ENCODE results near the gene SDK2.
"Not testable (repeated sequence)": the region's sequence is repeated elsewhere in the genome, so short reads cannot be mapped to it uniquely, and the experiment has no call there.

Gene SDK2

GRCh38 chr17:73474370-73474988, 169.8 kb downstream of the SDK2 start:
- no peak for DNase-seq

GRCh38 chr17:73472715-73473114, 171.5 kb downstream of the SDK2 start:
- not testable (repeated sequence) for DNase-seq

DNA sequence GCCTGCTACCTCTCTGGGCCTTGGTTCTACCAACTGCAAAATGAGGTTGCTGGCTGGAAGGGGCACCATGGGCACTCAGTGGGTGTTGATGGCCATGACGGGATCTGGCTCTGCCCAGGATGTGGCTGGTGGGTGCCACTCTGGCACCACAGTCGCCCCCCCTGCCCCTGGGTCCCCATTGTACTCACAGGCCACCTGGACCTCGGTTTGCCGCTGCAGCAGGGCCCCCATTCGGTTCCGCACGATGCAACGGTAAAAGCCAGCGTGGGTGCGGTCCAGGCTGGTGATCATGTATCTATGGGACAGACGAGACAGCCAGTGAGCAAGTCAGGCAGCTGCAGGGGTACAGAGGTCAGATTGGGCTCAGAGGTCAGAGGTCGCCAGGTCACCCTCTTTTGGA, 172.3 kb downstream of the SDK2 start:
- DNase-seq, result no peak

- no peak for DNase-seq
Measured at GRCh38 chr17:73470316-73470826, 173.9 kb downstream of the SDK2 start.

GRCh38 chr17:73469311-73469710, 174.9 kb downstream of the SDK2 start:
- no peak for DNase-seq

DNA sequence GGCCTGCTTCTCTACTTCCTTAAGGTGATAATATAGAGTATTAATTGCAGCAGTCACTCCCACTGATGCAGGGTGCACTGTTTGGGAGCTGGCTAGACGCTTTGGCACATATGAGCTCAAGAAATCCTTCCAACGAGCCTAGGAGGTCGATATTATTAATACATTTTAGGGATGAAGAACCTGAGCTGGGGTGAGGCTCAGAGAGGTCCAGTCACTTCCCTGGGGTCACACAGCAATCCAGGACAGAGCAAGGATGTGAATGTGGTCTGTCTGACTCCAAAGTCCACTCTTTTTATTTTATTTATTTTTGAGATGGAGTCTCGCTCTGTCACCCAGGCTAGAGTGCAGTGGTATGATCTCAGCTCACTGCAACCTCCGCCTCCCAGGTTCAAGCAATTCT, 176.0 kb downstream of the SDK2 start:
- no peak for DNase-seq

GRCh38 chr17:73467651-73468050, 176.6 kb downstream of the SDK2 start:
- no peak for DNase-seq

DNA sequence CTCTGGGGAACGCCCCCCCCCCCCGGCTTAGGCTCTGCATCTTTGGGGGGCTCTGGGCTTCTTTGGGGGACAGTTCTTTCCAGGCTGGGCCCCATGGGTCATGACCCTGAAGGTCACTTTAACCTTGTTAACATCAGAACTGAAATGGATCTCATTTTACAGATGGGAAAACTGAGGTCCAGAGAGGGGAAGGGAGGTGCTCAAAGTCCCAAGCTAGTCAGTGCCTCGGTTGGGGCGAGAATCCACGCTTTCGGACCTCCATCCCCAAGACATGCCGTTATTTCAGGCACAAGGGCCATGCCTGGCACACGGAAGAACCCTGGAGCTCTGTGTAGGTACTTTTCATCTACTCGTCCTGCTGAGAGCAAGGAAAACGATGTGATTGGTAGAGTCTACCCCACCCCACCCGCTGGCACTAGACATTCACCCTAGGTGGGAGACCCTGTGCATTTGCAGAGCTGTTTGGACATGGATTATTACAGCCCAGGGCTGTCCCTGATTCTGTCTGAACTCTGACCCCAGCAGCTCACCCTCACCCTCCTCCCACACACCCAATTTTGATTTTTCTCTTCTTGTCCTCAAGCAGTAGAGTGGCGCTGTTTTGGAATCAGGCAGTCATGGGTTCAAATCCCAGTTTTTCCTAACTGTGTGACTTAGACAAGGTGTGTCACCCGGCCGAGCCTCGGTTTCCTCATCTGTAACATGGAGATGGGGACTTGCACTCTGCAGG, 177.4 kb downstream of the SDK2 start:
- no peak for DNase-seq

- no peak for DNase-seq
Measured at GRCh38 chr17:73465953-73466230, 178.4 kb downstream of the SDK2 start.

GRCh38 chr17:73465130-73465952, 178.9 kb downstream of the SDK2 start:
- DNase-seq, result no peak

GRCh38 chr17:73464447-73464846, 179.8 kb downstream of the SDK2 start:
- no peak for DNase-seq

- DNase-seq, result no peak
Measured at GRCh38 chr17:73463821-73464220, 180.4 kb downstream of the SDK2 start.

DNA sequence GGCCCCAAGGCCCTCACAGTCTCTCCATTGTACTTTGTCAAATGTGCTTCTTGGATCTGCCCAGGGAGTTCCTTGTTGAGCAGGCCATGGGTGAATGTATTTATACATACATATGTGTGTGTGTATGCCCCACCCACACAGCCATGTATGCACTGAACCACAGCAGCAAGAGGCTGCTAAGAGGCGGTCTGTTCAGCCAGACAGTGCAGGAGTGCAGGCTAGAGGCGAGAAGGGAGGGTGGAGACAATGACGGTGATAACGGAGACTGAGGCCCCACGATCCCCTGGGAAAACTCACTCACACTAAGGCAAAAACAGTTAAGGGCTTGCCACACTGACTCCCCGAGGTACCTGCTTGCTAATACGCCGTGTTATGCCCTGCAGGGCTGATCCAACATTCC, 181.4 kb downstream of the SDK2 start:
- DNase-seq, result no peak

DNA sequence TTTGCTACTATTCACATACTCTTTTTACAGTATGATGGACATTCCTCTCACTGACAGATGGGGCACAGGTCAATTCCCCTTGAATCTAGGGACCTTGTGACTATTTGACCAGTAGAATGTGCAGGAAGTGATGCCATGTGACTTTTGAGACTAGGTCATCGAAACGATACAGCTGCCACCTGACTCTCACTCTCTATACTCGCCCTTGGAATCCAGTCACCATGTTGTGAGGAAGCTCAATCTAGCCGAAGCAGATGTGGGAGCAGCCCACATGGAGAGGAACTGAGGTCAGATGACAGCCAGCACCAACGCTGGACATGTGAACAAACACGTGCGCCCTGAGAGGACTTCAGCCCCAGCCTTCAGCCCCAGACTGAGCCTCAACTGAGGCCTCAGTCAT, 184.3 kb downstream of the SDK2 start:
- DNase-seq, result no peak

GRCh38 chr17:73455767-73456166, 188.5 kb downstream of the SDK2 start:
- DNase-seq, result no peak

- no peak for DNase-seq
Measured at GRCh38 chr17:73455050-73455687, 189.1 kb downstream of the SDK2 start.

DNA sequence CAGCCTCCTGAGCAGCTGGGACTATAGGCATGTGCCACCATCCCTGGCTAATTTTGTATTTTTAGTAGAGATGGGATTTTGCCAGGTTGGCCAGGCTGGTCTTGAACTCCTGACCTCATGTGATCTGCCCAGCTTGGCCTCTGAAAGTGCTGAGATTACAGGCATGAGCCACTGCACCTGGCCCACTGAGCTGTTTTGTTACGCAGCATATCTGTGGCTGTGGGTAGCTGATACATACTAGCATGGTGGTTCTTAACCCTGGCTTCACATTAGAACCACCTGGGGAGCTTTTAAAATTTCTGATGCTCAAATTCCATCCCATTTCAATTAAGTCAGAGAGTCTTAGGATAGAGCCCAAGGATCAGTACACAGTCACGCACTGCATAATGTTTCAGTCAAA, 190.8 kb downstream of the SDK2 start:
- not testable (repeated sequence) for DNase-seq

- no peak for DNase-seq
Measured at GRCh38 chr17:73453090-73453489, 191.2 kb downstream of the SDK2 start.

GRCh38 chr17:73452009-73452408, 192.2 kb downstream of the SDK2 start:
- no peak for DNase-seq

GRCh38 chr17:73447319-73447718, 196.9 kb downstream of the SDK2 start:
- no peak for DNase-seq

DNA sequence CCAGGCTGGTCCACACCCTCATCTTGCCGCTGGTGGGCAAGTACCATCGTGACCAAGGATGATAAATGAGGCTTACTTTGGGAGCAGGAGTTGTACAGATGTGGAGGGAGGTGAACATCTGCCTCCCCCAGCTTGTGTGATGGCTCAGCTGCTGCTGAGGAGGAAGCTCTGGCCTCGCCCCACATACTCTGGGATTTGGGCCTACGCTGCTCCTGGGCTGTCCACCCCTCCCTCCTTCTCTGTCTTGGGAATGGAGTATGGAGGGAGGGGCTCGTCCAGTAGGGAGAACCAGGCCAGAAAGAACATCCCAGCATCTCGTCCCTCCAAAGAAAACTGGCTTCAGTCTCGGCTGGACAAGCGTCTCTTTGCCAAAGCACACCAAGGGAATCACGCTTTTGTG, 197.6 kb downstream of the SDK2 start:
- no peak for DNase-seq

- no peak for DNase-seq
Measured at GRCh38 chr17:73445466-73445865, 198.8 kb downstream of the SDK2 start.

GRCh38 chr17:73444021-73444420, 200.2 kb downstream of the SDK2 start:
- DNase-seq, result no peak

DNA sequence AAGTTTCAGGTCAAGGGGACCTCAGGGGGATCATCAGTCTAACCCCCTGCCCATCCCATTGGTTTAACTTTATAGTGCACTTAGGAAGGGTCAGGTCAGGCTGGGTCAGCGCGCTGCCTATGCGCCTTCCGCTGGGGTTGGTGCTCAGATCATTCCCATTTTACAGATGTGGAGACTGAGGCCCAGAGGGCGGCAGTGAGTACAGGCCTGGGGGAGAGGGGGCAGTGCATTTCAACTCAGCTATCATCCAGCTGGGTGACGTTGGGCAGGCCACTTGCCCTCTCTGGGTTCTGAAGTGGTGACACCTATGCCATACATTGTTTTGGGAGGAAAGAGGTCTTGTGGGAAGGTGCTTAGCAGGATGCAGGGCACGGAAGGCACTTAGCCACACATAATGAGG, 204.6 kb downstream of the SDK2 start:
- no peak for DNase-seq
